A549 (cell line): ENCODE results near the gene FGF1.
A peak's percentile ranks its signal among the peaks of the same experiment; 100 is the strongest.

ENCODE experiments used
- CTCF ChIP-seq: fragments of >200 bp; sonication (Bioruptor Twin); formaldehyde crosslinking; IDR thresholded peaks from 3 replicates; pipeline ENCODE4 v1.5.1; 2016
- HDAC2 ChIP-seq: fragments of 200-600 bp; sonication (generic); IDR thresholded peaks from 2 replicates; pipeline ENCODE4 v1.6.1; 2016
- JUNB ChIP-seq: fragments of >200 bp; sonication (Bioruptor Twin); formaldehyde crosslinking; IDR thresholded peaks from 2 replicates; pipeline ENCODE4 v1.6.1; 2016
- KDM1A ChIP-seq: fragments of 200-600 bp; sonication (generic); IDR thresholded peaks from 2 replicates; pipeline ENCODE4 v1.6.1; 2016; ENCODE audit warnings: low read depth, mild to moderate bottlenecking
- NR3C1 ChIP-seq: fragments of >200 bp; sonication (Bioruptor Twin); formaldehyde crosslinking; IDR thresholded peaks from 3 replicates; pipeline ENCODE4 v1.6.1; 2017

- no peak for TF ChIP-seq HDAC2
- TF ChIP-seq CTCF: peak; percentile 98
- TF ChIP-seq NR3C1: no peak
- TF ChIP-seq JUNB: no peak
- TF ChIP-seq KDM1A: no peak
Observed at GRCh38 chr5:142548739-142549275, 137.1 kb downstream of the FGF1 start.
